ENCODE results near the gene ANXA8. TPM values are rescaled to one million over a fixed set of nuclear protein-coding genes. Genes with fewer than 3 reads are reported as not detected.

The ANXA8 gene
- total RNA-seq, 4 donors from 2014 or later: 1.1 TPM; not detected in 3

DNA sequence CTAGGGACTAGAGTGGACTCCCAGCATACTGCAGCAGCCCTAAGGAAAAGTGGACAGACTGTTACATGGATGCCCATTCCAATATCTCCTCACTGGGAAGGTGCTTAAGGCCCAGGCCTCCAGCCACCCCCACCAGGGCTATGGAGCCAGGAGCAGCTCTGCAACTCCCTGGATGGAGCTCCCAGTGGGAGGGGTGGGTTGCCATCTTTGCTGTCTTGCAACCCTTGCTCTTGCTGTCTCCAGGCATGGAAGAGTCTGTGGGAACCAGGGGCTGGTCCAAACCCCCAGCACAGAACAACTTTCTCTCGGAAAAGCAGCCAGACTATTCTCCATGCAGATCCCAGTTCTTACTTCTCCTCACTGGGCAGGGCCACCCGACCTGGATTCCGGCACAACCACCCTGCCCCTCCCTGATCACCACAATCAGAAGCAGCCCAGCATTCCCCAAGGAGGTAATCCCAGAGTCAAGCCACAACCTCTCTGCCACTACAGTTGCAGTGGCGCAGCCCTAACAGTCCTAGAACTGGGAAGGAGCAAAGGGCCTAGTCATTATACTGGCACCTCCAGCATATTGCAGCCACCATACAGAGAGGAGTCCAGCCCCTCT lies 58.0 kb downstream of the ANXA8 start:
- TF ChIP-seq, protein P1, sequence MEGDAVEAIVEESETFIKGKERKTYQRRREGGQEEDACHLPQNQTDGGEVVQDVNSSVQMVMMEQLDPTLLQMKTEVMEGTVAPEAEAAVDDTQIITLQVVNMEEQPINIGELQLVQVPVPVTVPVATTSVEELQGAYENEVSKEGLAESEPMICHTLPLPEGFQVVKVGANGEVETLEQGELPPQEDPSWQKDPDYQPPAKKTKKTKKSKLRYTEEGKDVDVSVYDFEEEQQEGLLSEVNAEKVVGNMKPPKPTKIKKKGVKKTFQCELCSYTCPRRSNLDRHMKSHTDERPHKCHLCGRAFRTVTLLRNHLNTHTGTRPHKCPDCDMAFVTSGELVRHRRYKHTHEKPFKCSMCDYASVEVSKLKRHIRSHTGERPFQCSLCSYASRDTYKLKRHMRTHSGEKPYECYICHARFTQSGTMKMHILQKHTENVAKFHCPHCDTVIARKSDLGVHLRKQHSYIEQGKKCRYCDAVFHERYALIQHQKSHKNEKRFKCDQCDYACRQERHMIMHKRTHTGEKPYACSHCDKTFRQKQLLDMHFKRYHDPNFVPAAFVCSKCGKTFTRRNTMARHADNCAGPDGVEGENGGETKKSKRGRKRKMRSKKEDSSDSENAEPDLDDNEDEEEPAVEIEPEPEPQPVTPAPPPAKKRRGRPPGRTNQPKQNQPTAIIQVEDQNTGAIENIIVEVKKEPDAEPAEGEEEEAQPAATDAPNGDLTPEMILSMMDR (IDR thresholded peaks at IDR 0.05; ENCODE audit: low read depth): no peak

DNA sequence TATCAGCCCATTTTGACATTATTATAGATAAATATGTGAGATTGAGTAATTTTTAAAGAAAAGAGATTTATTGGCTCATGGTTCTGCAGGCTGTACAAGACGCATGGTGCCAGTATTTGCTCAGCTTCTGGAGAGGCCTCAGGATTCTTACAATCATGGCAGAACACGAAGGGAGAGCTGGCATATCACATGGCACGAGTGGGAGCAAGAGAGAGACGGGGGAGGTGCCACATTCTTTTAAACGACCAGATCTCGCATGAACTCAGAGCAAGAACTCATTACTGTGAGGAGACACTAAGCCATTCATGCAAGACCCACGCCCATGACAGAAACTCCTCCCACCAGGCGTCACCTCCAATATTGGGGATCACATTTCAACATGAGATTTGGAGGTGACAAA lies 59.7 kb downstream of the ANXA8 start:
- TF ChIP-seq, protein P1 (IDR thresholded peaks at IDR 0.05; ENCODE audit: low read depth): no peak

DNA sequence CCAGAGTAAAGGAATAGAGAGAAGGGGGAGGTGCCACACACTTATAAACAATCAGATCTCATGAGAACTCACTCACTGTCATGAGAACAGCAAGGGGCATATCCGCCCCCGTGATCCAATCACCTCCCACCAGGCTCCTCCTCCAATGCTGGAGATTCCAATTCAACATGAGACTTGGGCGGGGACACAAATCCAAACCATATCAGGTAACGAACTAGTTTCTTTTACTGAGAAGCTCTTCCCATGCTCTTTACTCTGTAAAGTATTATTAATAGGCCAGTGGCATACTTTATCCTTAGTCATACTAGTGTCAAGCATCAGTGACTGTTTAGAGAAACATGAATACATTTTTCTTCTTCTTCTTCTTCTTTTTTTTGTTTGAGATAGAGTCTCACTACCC lies 60.4 kb downstream of the ANXA8 start:
- TF ChIP-seq, protein P1 (IDR thresholded peaks at IDR 0.05; ENCODE audit: low read depth): no peak

DNA sequence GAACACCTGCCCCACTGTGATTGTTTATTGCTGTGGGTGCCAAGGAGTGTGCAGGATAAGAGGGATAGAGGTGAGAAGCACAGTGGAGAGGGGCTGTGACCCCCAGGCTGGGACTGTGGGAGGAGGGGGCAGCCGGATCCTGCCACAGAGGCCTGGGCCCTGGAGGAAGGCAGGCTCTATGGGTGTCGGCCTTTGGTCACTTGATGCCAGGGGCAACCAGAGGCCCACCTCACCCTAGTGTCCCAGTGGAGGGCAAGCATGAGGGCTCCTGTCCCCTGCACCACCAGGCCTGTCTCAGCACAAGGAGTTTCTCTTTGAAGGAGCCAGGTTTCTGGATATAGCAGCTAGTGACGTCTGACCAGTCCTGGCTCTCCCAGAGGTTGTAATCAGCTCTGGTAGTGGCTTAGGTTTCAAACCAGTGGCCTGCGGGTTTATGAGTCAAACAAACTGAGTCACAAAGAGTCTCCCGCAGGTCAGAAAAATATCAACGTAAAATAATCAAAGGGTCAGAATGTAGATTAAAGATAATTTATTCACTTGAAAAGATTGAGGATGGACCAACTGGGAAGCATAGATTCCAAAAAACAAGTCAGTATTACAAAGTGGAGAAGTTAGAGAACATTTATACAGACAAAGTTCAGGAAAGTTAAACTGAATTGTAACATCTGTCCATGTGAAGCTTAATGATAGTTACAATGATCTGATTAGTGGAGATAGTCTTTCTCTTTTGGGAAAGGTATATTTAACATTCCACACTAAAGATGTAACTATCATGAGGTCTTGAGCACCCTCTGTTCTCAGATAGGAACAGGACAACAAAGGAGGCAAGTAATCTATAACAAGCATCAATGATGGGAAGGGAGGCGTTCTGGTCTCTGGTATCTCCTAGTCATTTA lies 62.6 kb downstream of the ANXA8 start:
- TF ChIP-seq, protein P1 (IDR thresholded peaks at IDR 0.05; ENCODE audit: low read depth): no peak

DNA sequence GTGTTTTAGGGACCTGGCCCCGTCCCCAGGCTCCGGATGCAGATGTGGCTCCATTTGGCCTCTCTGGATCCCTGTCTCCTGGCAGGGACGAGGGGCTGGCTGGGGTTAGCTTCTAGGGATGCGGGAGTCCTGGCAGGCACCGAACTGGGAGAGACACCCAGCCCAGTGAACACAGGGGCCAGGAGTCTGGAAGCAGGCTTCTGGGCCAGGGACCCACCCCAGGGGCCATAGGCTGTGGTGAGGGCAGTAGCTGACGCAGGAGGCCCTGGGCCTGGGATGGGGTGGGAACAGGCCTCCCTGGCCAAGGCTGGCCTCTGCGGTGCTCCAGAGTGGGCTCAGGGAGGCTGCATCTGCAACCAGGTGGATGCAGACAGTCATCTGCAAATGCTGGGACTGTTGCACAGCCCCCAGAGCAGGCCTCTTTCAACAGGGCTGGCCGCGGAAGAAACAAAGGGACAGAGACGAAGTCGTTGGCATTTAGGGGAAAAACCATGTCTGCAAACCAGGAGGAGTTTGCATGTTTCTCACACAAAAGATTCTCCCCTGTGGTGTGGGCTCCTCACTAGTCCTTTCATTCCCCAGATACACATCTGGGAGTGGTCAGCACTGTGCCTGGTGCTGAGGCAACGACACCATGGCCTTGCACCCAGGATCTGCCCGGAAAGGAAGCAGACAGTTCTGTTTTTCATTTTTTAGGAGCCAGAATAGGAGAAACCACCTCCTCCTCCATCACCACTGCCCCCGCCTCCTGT lies 63.4 kb downstream of the ANXA8 start:
- TF ChIP-seq, protein P1 (IDR thresholded peaks at IDR 0.05; ENCODE audit: low read depth): no peak

DNA sequence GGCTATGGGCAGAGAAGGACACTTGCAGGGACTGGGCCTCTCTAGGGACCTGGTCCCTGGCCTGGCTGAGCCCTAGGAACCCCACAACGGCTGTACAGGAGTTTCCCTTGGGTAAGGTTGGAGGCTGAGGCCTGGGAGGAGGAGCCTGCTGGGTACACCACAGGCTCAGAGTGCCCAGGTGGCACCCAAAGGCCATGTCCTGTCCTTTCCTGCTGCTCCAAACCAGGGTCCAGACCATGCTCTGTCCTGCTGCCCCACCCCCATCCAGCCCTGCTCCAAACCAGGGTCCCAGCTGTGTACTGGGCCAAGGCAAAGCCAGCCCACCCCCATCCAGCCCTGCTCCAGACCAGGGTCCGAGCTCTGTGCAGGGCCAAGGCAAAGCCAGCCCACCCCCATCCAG lies 64.5 kb downstream of the ANXA8 start:
- TF ChIP-seq, protein P1 (IDR thresholded peaks at IDR 0.05; ENCODE audit: low read depth): no peak

DNA sequence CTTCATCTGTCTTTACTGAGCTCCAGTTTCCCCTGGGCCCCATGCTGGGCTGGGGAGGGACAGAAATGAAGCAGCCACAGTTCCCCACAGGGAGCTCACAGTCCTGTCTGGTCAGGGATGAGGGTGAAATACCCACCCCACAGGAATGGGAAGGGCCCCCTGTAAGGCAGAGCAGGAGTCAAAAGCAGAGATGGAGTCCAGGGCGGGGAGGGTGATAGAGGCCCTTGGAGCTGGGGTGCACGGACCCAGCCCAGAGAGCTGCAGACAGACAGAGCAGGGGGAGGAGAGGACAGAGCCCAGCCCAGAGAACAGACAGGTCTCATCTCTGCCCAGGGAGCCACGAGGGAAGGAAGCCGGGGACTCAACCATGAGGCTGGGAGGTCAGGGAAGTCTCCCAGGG lies 64.9 kb downstream of the ANXA8 start:
- TF ChIP-seq, protein P1 (IDR thresholded peaks at IDR 0.05; ENCODE audit: low read depth): no peak
